GM18907 (cell line): Measurements from ENCODE around the gene IFT80.

Experiments
- ATAC-seq: cut with Tn5 transposase; IDR thresholded peaks from one replicate; pipeline ENCODE4 v1.9.1; 2021; ENCODE audit warnings: mild to moderate bottlenecking, moderate library complexity; ENCODE audit not compliant: unreplicated experiment

IFT80 gene

DNA sequence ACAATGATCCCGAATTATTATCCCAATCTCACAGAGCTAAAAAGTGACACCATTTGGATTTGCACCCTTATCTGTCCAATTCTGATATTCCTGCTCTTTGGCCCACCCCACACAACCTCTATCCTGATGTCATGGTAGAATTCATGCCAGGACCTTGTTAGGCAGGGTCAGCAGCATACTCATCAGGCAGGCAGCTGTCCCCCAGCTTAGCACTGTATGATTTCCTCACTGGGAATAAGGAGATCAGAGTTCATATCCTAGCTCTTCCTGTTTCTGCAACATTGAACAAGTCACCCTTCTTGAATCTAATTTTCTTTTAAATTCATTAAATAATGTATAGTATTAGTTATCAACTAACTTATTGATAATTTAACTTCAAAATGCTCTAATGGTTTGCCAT is 185.8 kb downstream of the IFT80 start:
- no peak for ATAC-seq

DNA sequence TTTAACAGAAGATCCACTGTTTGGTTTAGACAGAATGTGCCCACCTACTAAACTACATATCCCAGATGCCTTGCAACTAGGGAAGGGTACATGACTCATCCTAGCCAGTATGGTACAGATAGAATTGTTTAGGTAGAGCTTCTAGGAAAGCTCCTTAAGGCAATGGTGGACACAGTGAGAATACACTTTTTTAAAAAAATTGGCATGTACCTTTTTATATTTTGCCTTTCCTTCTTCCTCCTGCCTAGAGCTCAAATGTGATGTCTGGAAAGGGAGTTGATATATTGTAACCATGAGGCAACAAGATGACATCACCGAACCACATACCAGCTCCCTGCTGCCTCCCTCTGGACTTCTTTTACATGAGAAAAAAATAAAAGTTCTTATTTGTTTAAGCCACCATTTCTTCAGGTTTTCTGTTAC is 188.2 kb downstream of the IFT80 start:
- ATAC-seq, result no peak

- no peak for ATAC-seq
Observed at GRCh38 chr3:160210341-160210740, 188.7 kb downstream of the IFT80 start.
